ENCODE results near the gene RHOH.

DNA sequence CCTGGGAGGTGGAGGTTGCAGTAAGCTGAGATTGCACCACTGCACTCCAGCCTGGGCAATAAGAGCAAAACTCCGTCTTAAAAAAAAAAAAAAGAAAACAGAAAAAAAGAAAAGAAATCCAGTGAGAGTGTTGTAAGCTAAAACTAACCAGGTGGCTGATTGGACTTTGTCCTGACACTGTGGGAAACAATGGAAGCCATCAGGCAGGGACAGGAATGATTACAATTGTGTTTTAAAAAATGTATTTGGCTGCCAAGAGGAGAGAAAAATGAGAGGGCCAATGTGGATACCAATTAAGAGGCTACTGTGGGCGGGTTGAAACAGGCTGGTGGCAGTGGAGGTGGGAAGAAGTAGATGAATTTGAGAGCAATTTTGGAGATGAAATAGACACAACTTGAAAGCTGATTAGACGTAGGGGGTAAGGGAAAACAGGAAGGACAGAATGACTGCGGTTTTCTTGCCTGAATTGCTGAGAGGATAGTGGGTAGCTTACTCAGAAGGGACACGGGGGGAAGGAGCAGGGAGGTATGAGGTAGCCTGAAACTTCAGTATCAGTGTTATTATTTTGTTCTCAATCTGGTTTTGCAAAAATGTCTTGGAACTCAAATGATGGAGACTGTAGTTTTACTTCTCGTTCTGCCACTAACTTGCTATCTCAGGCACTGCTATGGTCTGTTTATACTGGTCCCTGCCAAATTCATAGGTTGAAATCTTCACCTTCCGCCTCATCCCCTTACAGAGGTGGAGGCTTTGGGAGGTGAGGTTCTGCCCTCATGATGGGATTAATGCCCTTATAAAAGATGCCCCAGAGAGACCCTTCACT is 92.7 kb downstream of the RHOH start:
- TF ChIP-seq PHF21A (CRISPR knock-in tag; IDR thresholded peaks at IDR 0.05) (no peak), ZNF605 (CRISPR knock-in tag; IDR thresholded peaks at IDR 0.05) (no peak), USF2 (IDR thresholded peaks at IDR 0.05; ENCODE audit: low read depth, low read length) (no peak), USF2 (CRISPR knock-in tag; IDR thresholded peaks at IDR 0.05; ENCODE audit: borderline replicate concordance) (no peak), ZSCAN29 (CRISPR knock-in tag; conservative IDR thresholded peaks at IDR 0.05) (no peak), EP300 (IDR thresholded peaks at IDR 0.05; ENCODE audit: low read depth in 2 of 2, low read length in 2 of 2) (no peak), EP300 (CRISPR knock-in tag; IDR thresholded peaks at IDR 0.05; ENCODE audit: borderline replicate concordance) (no peak), ZNF574 (CRISPR knock-in tag; IDR thresholded peaks at IDR 0.05) (no peak), CBX2 (IDR thresholded peaks at IDR 0.05; ENCODE audit: low read depth, low read length) (no peak), CBX2 (CRISPR knock-in tag; IDR thresholded peaks at IDR 0.05; ENCODE audit: low read depth) (no peak), ZNF367 (CRISPR knock-in tag; IDR thresholded peaks at IDR 0.05; ENCODE audit: borderline replicate concordance) (no peak), MTA1 (CRISPR knock-in tag; IDR thresholded peaks at IDR 0.05; ENCODE audit: borderline replicate concordance) (no peak), ATF3 (CRISPR knock-in tag; IDR thresholded peaks at IDR 0.05) (no peak), FOXJ3 (CRISPR knock-in tag; IDR thresholded peaks at IDR 0.05; ENCODE audit: borderline replicate concordance) (no peak), KLF12 (CRISPR knock-in tag; IDR thresholded peaks at IDR 0.05; ENCODE audit: borderline replicate concordance) (no peak)

Measured in HepG2 (cell line).